GM23248 (cell line): ENCODE results near the gene HSPH1. TPM values are rescaled to one million over a fixed set of nuclear protein-coding genes. Genes with fewer than 3 reads are reported as not detected.

Experiments
- DNase-seq: peaks from one replicate; pipeline ENCODE4 v3.0.0-alpha.2; 2015
- H2AFZ ChIP-seq: fragments of 200-600 bp; sonication (generic); 2 replicates; pipeline ENCODE4 v1.6.1; 2016; ENCODE audit warnings: antibody characterized with exemption
- H3F3A ChIP-seq: fragments of 200-600 bp; sonication (generic); 2 replicates; pipeline ENCODE4 v1.6.1; 2016; ENCODE audit warnings: mild to moderate bottlenecking, antibody characterized with exemption, mixed run types; ENCODE audit not compliant: insufficient read depth
- H3K27ac ChIP-seq: fragments of 200-600 bp; sonication (generic); 2 replicates; pipeline ENCODE4 v1.5.1; 2016; ENCODE audit warnings: mild to moderate bottlenecking
- H3K27me3 ChIP-seq: fragments of 200-600 bp; sonication (generic); replicated peaks from 2 replicates; pipeline ENCODE4 v1.6.1; 2016; ENCODE audit warnings: mild to moderate bottlenecking; ENCODE audit not compliant: insufficient read depth
- H3K36me3 ChIP-seq: fragments of 200-600 bp; sonication (generic); 2 replicates; pipeline ENCODE4 v1.6.1; 2016; ENCODE audit warnings: low read depth, mild to moderate bottlenecking
- H3K4me1 ChIP-seq: fragments of 200-600 bp; sonication (generic); 2 replicates; pipeline ENCODE4 v1.6.1; 2016; ENCODE audit warnings: mild to moderate bottlenecking; ENCODE audit not compliant: insufficient read depth
- H3K4me2 ChIP-seq: fragments of 200-600 bp; sonication (generic); one replicate; pipeline ENCODE4 v1.6.1; 2016; ENCODE audit warnings: mild to moderate bottlenecking; ENCODE audit not compliant: unreplicated experiment
- H3K4me3 ChIP-seq: fragments of 200-600 bp; sonication (generic); 2 replicates; pipeline ENCODE4 v1.5.1; 2016; ENCODE audit warnings: mild to moderate bottlenecking
- H3K79me2 ChIP-seq: fragments of 200-600 bp; sonication (generic); 2 replicates; pipeline ENCODE4 v1.6.1; 2016; ENCODE audit warnings: mild to moderate bottlenecking; ENCODE audit not compliant: insufficient read depth
- H3K9ac ChIP-seq: fragments of 200-600 bp; sonication (generic); 2 replicates; pipeline ENCODE4 v1.6.1; 2016; ENCODE audit warnings: mild to moderate bottlenecking
- H3K9me2 ChIP-seq: fragments of 200-600 bp; sonication (generic); 2 replicates; pipeline ENCODE4 v1.6.1; 2016; ENCODE audit warnings: mixed run types, mild to moderate bottlenecking, moderate library complexity; ENCODE audit not compliant: insufficient read depth
- H3K9me3 ChIP-seq: fragments of 200-600 bp; sonication (generic); one replicate; pipeline ENCODE4 v1.6.1; 2017; ENCODE audit warnings: low read depth
- H4K20me1 ChIP-seq: fragments of 200-600 bp; sonication (generic); 2 replicates; pipeline ENCODE4 v1.6.0; 2016; ENCODE audit not compliant: insufficient read depth
- EZH2 ChIP-seq: fragments of 200-600 bp; sonication (generic); IDR thresholded peaks from 2 replicates; pipeline ENCODE4 v1.6.1; 2018; ENCODE audit warnings: antibody characterized with exemption, mild to moderate bottlenecking; ENCODE audit not compliant: insufficient read depth, poor library complexity, severe bottlenecking
- EZH2phosphoT487 ChIP-seq: fragments of 200-600 bp; sonication (generic); IDR thresholded peaks from 2 replicates; pipeline ENCODE4 v1.6.1; 2018; ENCODE audit warnings: antibody characterized with exemption, moderate library complexity, mild to moderate bottlenecking, low read depth; ENCODE audit not compliant: insufficient read depth
- WGBS, 2 experiments: methylation state at CpG; one replicate each; pipeline ENCODE4 v1.1.6; 2015 to 2017; ENCODE audit warnings: low lambda C conversion rate in 2 of 2, low coverage in 1 of 2; ENCODE audit errors: missing lambda C conversion rate in 2 of 2; 5-methylcytosine and 5-hydroxymethylcytosine counted together
- in situ Hi-C: fragments of 300-500 bp; cut with MboI; formaldehyde crosslinking; loops from 2 replicates; pipeline ENCODE4 v1.15.0; 2020
- polyA plus RNA-seq: library from polyadenylated mRNA; unstranded; fragments of >200 nt; fragmentation: Nextera tagmentation; extraction: Ambion mirVana; gene quantifications from 2 replicates; pipeline ENCODE4 v1.2.1, GENCODE V29; 2016
- total RNA-seq: library from RNA; depleted of rRNA; stranded (reverse); fragments of >200 nt; shearing (Covaris generic); gene quantifications from 2 replicates; pipeline ENCODE4 v1.2.3, GENCODE V29; 2014

Gene HSPH1
- total and polyA plus RNA-seq, 2 experiments from 2014 or later: 35.9 to 46.8 TPM

DNA sequence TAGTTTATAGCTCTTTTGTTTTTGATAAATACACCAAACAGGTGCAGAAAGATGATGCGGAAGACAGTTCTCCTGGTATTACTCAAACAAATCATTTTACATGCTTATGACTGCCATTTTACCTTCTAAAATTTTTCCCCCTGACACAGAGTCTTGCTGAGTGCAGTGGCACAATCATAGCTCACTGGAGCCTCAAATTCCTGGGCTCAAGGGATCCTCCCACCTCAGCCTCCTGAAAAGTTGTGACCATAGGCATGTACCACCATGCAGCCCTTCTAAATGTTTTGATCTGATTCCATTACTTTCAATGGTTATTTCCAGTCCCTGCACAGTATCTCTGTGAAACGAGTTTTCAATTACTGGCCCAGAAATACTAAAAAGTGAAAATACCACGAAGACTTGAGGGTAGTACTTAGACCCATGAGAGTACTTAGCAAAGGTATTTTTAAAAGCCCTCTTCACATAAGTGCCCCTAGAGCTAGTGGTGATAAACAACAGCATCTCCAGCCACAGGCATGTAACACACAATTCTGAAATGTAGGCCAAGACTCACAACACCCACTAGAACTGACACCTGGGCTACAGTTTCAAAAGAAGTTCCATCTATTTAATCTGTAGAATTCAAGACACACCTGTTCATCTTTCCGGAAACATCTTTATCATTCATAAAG is 11.3 kb downstream of the HSPH1 start:
- WGBS, 2 experiments: 96 to 97% methylated on average over 4 of the region's 4 CpGs
- Histone ChIP-seq H3K4me3 (no peak overlapping the region), H2AFZ (no peak overlapping the region), H3F3A (peaks cover 11% of the 10 kb centered on the region), H3K27me3 (no peaks in the 10 kb centered on the region), H3K4me1 (no peaks in the 10 kb centered on the region), H3K36me3 (peaks cover 98% of the 10 kb centered on the region), H3K27ac (no peak overlapping the region), H3K9ac (no peak overlapping the region), H3K9me2 (no peaks in the 10 kb centered on the region), H3K79me2 (peaks cover 34% of the 10 kb centered on the region), H3K9me3 (no peaks in the 10 kb centered on the region), H4K20me1 (no peaks in the 10 kb centered on the region), H3K4me2 (no peak overlapping the region)
- DNase-seq: no peak
- in situ Hi-C loops: no loop called here
- TF ChIP-seq EZH2 (no peak), EZH2phosphoT487 (no peak)

GRCh38 chr13:31149604-31150003 is 12.1 kb downstream of the HSPH1 start:
- H4K20me1 ChIP-seq: no peaks in the 10 kb centered on the region
- in situ Hi-C loops: no loop called here
- H3F3A ChIP-seq: peaks cover 11% of the 10 kb centered on the region
- TF ChIP-seq EZH2 (no peak), EZH2phosphoT487 (no peak)
- no peak overlapping the region for H2AFZ ChIP-seq
- no peak overlapping the region for H3K4me2 ChIP-seq
- H3K4me3 ChIP-seq: no peak overlapping the region
- no peaks in the 10 kb centered on the region for H3K9me2 ChIP-seq
- H3K4me1 ChIP-seq: no peaks in the 10 kb centered on the region
- H3K79me2 ChIP-seq: peaks cover 32% of the 10 kb centered on the region
- peaks cover 96% of the 10 kb centered on the region for H3K36me3 ChIP-seq
- no peak overlapping the region for H3K9ac ChIP-seq
- H3K27me3 ChIP-seq: no peaks in the 10 kb centered on the region
- H3K27ac ChIP-seq: no peak overlapping the region
- no peak for DNase-seq
- 97% methylated on average over 2 of the region's 2 CpGs for WGBS, 2 experiments
- no peaks in the 10 kb centered on the region for H3K9me3 ChIP-seq

DNA sequence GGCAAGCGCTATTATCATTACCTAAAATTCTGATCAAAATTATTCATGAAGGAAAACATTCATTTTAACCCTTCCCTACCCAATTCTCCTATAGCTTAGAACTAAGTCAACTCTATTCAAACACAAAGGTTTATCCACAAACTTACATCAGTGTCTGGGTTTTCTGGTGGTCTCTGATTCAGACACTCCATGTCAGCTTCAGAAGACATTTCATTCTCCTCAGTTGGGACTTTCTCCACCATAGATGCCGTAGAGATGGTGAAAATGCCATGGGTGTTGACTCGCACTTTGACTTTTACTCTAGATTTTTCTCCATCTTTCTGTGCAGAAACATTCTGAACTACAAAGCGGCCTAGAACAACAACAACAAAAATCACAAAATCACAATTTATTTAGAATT is 16.3 kb downstream of the HSPH1 start:
- Histone ChIP-seq H3F3A (peaks cover 11% of the 10 kb centered on the region), H3K9ac (no peak overlapping the region), H3K4me3 (no peak overlapping the region), H3K27ac (no peak overlapping the region), H4K20me1 (no peaks in the 10 kb centered on the region), H3K36me3 (peaks cover 91% of the 10 kb centered on the region), H3K79me2 (peaks cover 33% of the 10 kb centered on the region), H2AFZ (no peak overlapping the region), H3K4me2 (no peak overlapping the region), H3K9me3 (no peaks in the 10 kb centered on the region), H3K27me3 (no peaks in the 10 kb centered on the region), H3K9me2 (no peaks in the 10 kb centered on the region), H3K4me1 (no peaks in the 10 kb centered on the region)
- in situ Hi-C loops: no loop called here
- WGBS, 2 experiments: 95 to 96% methylated on average over 4 of the region's 4 CpGs
- no peak for DNase-seq
- TF ChIP-seq EZH2 (no peak), EZH2phosphoT487 (no peak)

DNA sequence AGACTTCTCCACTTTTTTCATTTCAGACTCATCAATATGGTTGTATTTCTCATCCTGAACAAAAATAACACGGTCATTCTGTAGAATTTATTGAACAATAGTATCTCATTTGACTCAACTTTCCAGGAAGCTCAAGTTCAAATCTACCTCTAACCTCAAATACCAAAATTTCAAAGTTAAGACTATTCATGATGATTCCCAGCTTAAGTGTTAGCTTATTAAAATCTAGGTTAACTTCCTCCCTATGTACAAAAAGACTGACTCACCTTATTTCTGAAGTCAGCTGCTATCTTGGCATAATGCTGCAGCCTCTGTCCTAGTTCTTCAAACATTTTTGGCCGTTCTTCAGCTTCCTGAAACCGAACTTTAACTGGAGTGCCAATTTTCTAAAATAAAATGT is 23.2 kb downstream of the HSPH1 start:
- no peak overlapping the region for H3K4me2 ChIP-seq
- DNase-seq: no peak
- H4K20me1 ChIP-seq: no peaks in the 10 kb centered on the region
- H3K27ac ChIP-seq: no peak overlapping the region
- 99 to 100% methylated on average over 3 of the region's 3 CpGs for WGBS, 2 experiments
- no peaks in the 10 kb centered on the region for H3K9me2 ChIP-seq
- H3K4me3 ChIP-seq: no peak overlapping the region
- H3K4me1 ChIP-seq: no peaks in the 10 kb centered on the region
- in situ Hi-C loops: no loop called here
- peaks cover 15% of the 10 kb centered on the region; the same call in 1 of the 2 replicates for H3K79me2 ChIP-seq
- no peak for TF ChIP-seq EZH2
- no peak for TF ChIP-seq EZH2phosphoT487
- H3K9me3 ChIP-seq: no peaks in the 10 kb centered on the region
- H3K9ac ChIP-seq: no peak overlapping the region
- peaks cover 31% of the 10 kb centered on the region; the same call in 1 of the 2 replicates for H3F3A ChIP-seq
- no peaks in the 10 kb centered on the region for H3K27me3 ChIP-seq
- H3K36me3 ChIP-seq: peaks cover 80% of the 10 kb centered on the region
- no peak overlapping the region for H2AFZ ChIP-seq

GRCh38 chr13:31136724-31137123 is 25.0 kb downstream of the HSPH1 start:
- Histone ChIP-seq H3K4me3 (no peak overlapping the region), H4K20me1 (no peaks in the 10 kb centered on the region), H3K27me3 (no peaks in the 10 kb centered on the region), H3K4me2 (no peak overlapping the region), H3K9ac (no peak overlapping the region), H3K79me2 (peaks cover 3% of the 10 kb centered on the region; the same call in 1 of the 2 replicates), H3F3A (peaks cover 31% of the 10 kb centered on the region; the same call in 1 of the 2 replicates), H3K9me2 (no peaks in the 10 kb centered on the region), H3K4me1 (no peaks in the 10 kb centered on the region), H3K27ac (no peak overlapping the region), H3K36me3 (peaks cover 67% of the 10 kb centered on the region), H3K9me3 (no peaks in the 10 kb centered on the region), H2AFZ (no peak overlapping the region)
- in situ Hi-C loops: no loop called here
- no peak for DNase-seq
- TF ChIP-seq EZH2 (no peak), EZH2phosphoT487 (no peak)
